HG03354 (cell line): ENCODE measurements around the gene KLHL26.
"Not testable (repeated sequence)": the region's sequence is repeated elsewhere in the genome, so short reads cannot be mapped to it uniquely, and the experiment has no call there.

ENCODE experiments used
- ATAC-seq: cut with Tn5 transposase; IDR thresholded peaks from one replicate; pipeline ENCODE4 v1.9.1; 2021; ENCODE audit warnings: mild to moderate bottlenecking; ENCODE audit not compliant: unreplicated experiment, poor library complexity, severe bottlenecking

KLHL26 gene

DNA sequence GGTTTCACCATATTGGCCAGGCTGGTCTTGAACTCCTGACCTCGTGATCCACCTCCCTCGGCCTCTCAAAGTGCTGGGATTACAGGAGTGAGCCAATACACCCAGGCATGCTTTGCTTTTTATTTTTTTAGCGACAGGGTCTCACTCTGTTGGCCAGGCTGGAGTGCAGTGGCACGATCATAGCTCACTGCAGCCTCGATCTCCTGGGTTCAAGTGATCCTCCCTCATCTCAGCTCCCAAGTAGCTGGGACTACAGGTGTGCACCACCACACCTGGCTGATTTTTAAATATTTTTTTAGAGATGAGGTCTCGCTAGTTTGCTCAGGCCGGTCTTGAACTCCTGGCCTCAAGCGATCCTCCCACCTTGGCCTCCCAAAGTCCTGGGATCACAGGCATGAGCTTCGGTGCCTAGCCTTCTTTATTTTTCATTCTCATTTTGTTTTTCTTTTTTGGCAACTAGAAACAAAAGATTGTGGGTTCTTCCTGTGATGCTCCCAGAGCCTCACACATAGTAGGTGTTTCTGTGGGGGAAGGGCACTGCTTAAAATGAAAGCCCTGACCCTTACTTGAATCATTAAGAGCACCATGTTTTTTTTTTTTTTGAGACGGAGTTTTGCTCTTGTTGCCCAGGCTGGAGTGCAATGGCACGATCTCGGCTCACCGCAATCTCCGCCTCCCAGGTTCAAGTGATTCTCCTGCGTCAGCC, 36.0 kb upstream of the KLHL26 start:
- not testable (repeated sequence) for ATAC-seq

DNA sequence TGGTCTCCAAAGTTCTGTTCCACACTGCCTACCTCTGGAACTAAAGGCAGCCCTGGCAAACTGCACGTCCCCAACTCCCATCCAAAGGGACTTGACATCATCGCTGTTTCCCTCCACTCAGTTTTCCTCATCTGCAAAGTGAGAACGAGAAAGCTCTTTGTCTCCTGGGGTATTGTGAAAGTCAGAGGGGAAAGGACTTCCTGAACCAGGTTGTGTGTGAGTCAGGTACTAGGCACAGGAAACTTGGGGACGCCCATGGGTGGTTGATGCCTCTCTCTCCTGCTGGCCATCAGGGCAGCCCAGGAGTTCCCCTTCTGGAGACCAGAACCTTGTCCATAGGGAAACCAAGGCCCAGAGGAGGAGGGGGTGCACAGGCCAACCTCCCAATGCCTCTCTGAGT, 35.0 kb upstream of the KLHL26 start:
- ATAC-seq: no peak

DNA sequence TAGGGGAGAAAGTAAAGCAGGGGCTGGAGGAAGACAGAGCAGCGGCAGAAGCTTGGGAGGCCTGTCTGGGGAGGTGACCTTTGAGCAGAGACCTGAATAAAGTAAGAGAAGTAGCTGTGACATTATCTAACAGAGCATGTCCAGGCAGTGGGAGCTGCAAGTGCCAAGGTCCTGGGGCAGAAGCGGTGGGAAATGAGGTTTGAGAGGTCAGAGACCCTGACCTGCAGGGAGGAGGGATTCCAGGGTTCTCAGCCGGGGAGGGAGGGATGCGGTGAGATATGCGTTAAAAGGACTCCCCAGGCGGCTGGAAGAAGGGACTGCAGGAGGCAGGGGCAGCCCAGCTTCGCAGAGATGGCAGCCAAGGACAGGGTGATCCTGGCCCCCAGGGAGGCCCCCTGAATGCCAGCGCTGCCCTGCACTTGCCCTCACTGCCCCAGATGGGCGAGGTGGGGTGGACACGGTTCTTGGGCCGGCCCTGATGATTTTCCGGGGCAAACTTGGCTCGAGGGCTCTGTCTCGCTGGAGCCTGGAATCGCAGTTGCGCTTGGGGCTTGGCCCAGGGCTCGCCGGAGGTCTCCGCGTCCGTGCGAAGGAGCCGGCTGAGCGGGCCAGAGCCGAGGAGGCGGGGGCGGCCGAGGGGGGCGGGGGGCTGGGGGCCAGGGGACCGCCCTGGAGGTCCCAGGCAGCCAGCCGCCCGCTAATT, 33.4 kb upstream of the KLHL26 start:
- no peak for ATAC-seq

DNA sequence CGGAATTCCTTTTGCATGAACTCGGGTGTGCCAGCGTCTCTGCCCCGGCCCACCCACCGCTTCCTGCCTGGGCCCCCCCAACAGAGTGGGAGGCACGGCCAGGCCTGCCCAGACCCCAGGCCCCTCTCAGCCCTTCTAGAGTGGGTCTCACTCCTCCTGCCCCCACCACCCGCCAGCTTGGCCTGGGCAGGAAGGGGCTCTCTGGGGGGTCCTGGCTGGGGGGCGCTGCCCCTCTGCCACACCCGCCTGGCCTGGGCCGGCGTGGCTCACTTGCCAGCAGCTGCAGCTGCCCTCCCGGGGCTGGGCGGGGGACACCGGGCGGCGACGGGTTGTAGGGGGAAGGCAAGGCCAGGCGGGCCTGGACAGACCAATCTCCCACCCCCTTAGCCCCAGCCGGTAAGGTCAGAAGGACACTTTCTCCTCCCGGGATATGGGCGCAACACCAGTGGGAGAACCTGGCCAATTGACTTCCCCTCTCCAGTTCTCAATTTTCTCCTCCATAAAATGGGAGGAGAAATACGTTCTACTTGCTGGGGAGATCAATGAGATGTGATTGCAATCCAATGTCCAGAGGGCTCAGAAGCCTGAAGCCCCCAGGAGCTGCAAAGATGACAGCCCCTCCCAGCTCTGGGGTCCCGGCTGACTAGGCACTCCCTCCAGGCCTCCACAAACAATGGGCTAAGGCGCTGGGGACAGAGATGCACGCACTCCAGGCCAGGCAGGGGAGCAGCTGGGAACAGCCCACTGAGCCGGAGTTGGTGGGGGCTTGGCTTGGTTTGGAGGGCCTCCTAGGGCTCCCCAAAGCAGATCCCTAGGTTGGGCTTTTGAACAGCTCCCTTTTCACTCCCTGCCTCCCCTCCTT, 32.6 kb upstream of the KLHL26 start:
- no peak for ATAC-seq

DNA sequence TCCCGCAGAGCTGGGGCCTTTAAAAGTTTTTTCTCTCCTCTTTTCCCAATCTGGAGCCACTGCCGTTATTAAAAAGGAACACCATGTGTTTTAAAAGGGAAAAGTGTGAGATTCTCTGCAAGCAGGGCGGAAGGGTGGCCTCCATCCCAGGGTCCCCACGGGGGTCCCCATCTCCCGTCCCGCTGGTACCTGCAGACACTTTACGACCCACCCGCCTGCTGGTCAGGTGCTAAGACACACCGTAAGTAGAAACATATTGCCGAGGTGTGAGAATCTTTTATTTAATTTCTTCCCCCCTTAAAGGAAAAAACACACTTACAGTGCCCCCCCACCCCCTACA, 32.0 kb upstream of the KLHL26 start:
- ATAC-seq: no peak

DNA sequence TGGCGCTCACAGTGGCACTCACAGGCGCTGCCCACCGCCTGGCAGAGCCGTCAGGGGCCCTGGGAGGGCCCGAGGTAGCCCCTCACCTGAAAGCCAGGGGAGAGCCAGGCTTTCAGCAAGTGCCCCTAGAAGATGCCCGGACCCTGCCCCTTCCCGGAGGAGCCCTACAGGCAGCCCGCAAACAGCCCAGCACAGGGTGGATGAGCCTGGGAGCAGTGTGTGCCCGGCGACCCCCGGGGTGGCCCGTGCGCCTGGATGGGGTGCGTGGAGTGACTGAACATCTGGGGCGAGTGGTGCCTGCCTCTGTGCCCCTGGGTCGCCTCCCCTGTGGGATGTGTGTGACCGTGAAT, 31.7 kb upstream of the KLHL26 start:
- ATAC-seq: no peak

DNA sequence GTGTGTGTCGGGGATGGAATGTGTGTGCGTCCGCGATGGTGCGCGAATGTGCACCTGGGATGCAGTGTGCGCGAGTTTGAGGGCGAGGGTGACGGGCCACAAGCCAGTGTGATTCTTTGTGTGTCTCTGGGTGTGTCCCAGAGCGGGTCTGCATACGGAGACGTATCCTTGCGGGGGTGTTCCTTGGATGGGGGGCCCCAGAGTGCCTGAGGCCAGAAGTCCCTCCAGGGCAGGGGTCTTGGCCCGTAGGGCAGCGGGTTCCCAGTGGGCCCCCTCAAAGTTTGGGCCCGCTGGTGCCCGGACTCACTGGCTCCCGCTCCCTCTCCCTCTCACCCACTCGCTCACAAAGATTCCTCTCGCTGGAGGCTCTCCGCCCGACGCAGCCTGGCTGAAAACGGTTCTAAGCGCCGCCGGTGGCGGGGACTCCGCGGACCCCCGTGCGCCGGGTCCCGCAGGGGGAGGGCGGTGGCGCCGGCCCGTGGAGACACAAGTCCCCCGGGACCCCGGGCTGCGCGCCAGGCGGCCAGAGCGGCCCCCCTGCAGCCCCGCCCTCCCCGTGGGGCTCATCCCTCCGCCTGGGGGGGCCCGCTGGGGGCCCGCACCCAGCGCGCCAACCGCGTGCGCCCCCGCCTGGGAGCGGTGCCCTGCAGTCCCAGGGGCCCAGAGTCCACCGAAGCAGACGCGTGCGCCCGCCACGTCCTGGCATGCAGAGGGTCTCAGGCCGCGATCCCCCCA, 31.1 kb upstream of the KLHL26 start:
- ATAC-seq: no peak

DNA sequence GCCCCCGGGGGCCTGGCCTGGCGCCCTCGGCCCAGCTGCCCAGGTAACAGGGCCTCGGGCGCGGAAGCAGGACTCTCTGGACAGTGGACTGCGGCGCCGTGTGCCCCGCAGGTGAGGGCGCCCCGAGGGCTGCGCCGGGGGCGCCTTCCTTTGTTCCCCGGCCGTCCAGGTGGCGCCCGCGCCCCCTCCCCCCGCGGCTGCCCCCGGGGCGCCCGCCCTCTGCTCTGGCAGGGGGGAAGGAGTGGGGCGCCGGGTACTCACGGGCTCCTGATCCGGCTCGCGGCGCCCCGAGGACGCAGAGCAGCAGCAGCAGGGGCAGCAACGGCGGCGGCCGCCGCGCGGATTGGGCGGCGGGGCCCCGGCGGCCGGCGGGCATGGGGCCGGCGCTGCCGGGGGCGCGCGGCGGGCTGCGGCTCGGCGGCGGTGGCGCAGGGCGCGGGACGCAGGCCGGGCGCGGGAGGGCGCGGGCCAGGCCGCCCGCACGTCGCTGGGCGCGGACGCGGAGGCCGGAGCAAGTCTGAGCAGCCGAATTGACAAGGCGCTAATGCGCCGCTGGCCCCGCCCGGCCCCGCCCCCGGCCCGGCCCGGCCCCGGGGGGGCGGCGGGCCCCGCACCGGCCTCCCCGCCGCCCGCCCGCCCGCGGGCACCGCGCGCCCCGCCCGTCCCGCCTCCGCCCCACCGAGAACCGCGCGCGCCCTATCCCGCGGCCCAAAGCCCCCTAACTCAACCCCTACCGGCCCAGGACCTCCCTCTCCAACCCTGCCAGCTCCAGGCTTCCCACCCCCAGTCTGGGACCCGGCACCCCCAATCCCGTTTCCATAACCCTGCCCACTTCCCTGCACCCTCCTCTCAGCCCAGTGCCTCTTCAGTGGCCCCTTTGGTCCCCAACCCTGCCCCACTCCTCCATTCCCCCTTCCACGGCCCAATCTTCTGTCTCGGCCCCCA, 30.3 kb upstream of the KLHL26 start, which contains the start of gene CRLF1:
Gene CRLF1, minus strand, starts transcription at position 519 of the 945 bp plus-strand sequence. Its CDS starts 143 bp downstream, at position 376.
- no peak for ATAC-seq

DNA sequence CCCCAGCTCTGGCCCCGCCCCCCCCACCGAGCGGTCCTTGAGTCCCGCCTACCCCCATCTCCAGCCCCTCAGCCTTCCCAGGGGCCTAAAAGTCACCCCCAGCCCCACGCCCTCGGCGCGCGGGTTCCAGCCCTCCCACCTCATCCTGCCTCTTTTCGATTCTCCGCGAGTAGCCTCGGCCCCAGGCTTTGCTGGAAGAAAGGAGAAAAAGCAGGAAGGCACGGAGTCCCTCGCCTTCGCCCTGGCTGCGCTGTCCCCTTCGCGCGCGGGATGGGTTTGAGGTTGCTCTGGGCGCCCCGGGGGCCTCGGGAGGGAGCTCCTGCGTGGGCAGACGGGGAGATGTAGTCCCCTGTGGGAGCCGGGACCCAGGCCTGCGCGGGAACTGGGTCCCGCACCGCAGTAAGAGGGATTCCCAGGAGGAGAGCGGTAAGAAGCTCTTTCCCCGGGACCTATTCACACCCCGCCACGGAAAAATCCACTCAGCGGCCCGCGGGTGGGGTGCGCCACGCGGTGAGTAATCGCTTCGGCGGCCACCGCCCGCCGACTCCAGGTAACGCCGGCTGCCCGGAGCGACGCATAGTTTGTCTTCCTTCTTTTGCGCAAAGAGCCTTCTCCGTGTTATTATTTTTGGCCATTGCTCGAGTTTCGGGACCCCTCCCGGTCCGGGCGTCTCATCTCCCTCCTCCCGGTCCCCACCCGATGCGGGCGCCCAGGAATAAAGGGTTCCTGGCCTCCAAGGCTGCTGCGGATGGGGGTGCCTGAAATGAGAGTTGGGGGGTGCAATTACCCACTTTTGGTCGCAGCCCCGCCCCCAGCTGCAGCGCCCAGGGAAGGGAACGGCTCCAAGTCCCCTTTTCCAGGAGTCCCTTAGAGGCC, 29.4 kb upstream of the KLHL26 start:
- no peak for ATAC-seq

DNA sequence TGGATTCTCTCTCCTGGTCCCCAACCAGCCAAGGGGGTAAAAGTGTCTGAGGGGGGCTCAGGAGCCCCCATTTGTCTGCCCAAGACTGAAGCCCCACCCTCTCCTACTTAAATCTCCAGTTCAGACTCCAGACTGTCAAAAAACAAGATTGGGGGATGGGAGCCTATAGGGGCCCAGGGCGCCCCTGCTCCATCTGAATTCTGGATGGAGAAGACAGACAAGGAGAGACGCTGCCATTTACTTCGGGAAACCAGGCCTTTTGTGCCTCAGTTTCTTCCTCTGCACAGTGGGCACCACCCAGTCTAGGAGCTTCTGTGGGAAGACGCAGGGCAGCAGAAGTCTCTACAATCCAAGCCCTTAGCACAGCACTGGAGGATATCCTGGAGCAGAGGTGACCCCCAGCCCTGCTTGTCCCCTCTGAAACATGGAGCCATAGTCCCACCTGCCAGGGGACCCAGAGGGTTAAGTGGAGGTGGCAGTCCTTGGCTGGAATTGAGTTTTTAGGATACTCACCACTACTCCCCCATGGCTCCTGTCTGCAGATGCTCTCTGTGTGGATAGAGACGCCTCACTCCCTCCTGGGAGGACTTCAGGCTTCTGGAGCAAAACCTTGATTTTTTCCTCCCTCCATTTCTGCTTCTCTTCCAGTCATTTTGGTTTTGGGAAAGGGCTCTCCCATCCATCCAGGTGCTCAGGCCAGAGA, 28.6 kb upstream of the KLHL26 start:
- ATAC-seq: no peak

DNA sequence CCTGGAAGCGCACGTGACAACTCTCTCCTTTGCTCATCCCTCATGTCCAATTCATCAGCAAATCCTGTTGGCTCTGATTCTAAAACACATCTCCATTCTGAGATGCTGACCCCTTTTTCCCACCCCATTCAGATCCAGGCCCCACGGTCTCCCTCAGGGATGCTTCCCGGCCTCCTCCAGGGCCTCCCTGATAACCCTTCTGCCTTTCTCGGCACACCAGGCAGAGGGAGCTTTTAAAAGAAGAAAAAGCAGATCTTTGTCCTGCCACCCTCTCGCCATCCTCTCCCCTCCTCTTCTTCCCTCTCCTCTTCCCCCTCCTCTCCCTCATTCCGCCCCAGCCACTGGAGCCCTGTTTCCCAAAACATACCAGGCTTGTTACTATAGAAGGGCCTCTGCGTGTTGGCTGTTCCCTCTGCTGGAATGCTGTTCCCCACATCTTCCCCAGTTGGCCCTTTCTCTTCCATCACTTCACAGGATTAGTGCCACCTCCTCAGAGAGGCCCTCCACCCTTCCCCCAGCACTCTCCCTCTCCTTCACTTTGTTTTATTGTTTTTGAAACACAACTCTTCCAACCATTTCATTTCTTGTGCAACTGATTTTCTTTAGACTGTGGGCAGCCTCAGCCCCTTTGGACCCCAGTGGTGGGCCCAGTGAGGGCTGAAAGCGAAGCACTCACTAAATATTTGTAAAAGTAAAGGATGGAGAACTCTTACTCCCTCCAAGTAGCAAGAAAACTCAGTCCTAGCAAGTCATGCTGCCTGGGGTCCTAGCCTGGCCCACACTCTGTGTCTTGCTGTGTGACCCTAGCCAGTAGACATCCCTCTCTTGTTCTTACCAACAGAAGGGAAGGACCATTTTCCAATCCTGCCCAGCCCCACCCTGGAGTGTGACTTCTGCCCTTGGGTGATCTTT, 27.8 kb upstream of the KLHL26 start:
- ATAC-seq: no peak

DNA sequence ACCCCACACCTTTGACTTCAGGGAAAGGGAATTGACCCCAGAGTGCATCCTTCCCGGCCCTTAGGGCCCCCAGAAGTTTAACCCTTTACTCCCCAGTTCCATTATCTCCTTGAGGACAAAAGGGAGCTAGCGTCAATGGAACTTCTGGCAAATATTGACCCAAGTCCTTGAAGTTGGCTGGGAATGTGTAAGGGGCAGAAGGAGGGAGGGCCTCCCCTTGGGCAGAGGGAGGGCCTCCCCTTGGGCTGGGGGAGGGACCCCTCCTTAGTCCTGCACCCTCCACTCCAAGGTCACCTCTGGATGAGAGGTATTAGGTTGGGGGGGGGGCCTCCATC, 27.1 kb upstream of the KLHL26 start:
- no peak for ATAC-seq

DNA sequence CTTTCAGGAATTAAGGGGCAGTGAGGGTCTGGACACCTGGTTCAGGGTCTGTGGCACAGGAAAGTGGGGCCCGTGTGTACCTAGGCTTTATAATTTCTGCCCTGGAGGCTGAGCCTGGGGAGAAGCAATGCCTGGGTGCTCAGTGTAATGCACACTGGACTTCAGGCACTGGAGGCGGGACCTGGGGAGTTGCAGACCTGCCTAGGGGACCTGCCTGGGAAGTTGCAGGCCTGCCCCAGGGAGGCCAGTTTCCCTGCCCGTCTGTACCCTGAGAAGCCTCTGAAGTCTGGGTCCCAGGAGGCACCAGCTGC, 26.6 kb upstream of the KLHL26 start:
- ATAC-seq: no peak

DNA sequence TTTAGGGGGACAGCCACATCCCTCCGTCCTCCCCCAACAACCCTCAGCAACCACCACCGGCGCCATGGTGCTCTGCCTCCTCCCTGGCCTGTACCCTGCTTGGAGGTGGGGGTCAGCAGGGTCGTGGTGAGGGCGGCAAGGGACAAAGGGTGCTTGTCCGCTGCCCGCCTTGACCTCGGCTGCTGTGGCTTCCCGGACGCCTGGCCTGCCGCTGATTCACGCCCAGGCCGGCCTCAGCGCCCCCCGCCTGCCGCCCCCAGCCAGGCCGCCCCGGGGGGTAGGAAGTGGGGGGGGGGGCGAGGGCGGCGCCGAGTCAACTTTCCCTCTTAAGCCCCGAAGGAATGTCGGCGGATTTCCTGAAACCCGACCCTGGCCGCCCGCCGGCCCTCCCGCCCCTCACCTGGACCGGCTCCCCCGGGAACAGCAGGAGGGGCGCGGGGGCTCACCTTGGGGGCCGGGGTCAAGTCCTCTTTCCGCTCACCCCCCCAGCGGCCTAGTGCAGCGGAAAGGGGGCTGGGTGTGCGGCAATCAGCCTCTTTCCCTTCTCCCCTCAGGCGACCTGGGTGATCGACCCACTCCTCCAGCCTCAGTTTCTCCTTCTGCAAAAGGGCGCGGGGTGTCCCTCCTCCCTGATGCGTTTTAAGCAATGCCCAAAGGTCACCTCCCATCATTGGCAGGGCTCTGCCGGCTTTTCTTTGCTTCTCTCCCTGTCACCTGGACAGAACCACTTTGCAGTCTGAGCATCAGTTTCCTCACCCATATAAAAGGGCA, 26.1 kb upstream of the KLHL26 start:
- no peak for ATAC-seq

DNA sequence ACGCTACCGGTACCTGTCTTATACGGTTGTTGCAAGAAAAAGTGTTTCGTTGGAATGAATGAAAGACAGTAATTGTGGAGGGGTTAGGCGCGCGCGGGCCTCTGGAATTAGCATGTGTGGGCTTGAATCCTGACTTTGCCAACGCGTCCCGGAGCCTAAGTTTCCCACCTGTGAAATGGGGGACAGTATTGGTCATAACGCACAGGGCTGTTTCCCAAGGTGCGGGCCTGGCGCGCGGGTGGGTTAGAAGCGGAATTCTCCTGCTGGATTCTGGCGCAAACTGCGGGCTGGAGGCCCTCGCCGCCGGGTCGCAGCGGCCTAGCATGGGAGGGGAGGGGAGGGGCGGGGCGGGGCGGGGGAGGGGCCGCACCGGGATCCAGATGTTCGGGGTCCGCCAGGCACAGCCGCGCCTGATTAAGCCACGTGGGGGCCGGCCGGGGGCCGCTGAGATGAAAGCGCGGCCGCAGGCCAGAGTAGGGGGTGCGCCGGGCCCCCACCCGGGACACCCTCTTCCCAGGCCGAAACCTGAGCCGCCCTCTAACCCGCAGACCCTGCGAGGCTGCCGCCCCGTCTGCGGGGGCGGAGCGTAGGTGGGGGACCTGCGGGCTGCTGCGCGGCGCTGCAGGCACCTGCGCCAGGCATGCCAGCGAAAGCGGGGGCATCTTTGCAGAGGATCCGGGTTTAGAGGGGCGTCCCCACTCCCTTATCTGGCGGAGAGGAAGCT, 25.3 kb upstream of the KLHL26 start:
- ATAC-seq: no peak
